ENCODE data around the gene OXTR.

The OXTR gene

DNA sequence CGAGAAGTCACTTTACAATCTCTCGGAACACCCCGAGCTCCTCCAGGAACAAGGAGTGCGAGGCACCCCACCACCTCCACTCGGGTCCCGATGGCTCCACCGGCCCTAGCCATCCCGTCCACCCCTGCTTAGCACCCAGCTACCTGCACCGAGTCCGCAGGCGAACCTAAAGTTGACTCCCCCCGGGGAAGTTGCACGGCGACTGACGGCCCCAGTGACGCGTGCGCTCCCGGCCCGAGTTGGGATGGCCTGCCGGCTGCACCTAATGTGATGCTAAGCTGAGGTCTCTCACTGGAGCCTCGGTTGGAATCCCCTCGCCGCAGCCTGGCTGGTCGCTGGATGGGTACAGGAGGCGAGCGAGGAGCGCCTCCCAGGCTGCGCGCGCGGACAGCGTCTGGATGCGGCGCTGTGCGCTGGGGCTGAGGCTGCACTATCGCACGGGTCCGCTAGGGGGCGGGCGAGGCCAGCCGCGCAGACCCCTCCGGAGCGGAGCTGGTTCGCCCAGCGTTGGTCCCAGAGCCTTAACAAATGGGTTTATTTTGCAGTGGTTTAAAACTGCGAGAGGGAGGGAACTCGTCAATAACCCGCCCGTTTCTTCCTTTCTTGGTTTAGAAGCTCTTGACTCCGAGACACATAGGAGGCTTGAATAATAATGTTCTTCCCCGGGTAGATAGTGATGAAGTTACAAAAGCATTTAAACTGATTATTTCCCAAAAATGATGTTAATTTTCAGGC lies at the start of gene OXTR:
OXTR (minus strand) TSS at position 526 of the 735 bp plus-strand sequence. CDS start 1,426 bp downstream, outside the sequence.
- Histone ChIP-seq H3K4me1 (ENCODE audit: control insufficient read depth, insufficient read depth, low read length) (no peaks in the 10 kb centered on the region), H3K36me3 (ENCODE audit: control insufficient read depth, insufficient read depth, low read length) (no peaks in the 10 kb centered on the region), H3K9ac (ENCODE audit: low read length) (no peak within 1 kb of the TSS), H3K27me3 (ENCODE audit: control insufficient read depth, insufficient read depth, low read length) (peaks cover 19% of the 10 kb centered on the region), H3K4me3 (ENCODE audit: low read length) (peak within 1 kb of the TSS; percentile 44), H3K27ac (ENCODE audit: low read depth, low read length) (no peak within 1 kb of the TSS)

DNA sequence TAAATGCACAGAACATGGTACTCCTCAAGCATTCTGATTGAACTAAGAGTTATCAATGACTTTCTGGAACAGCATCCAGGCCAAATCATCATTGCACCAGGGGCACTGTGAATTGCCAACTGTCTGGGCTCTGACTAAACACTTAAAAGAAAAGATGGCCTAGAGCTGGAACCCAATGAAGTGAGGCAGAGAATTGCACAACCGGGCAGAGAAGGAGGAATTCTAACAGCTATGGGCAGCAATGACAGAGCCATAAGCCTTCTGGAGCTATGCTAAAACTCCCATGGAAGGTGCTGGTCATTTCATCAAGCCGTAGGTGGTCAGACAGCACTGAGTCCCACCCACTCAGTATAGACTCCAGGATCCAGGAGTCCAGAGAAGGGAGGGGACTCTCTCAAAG lies 48.1 kb upstream of the OXTR start:
- H3K9ac ChIP-seq (ENCODE audit: low read length), result no peak overlapping the region
- no peaks in the 10 kb centered on the region for H3K36me3 ChIP-seq (ENCODE audit: control insufficient read depth, insufficient read depth, low read length)
- H3K4me1 ChIP-seq (ENCODE audit: control insufficient read depth, insufficient read depth, low read length), result no peaks in the 10 kb centered on the region
- H3K4me3 ChIP-seq (ENCODE audit: low read length), result no peak overlapping the region
- H3K27me3 ChIP-seq (ENCODE audit: control insufficient read depth, insufficient read depth, low read length), result no peaks in the 10 kb centered on the region
- H3K27ac ChIP-seq (ENCODE audit: low read depth, low read length), result no peak overlapping the region

DNA sequence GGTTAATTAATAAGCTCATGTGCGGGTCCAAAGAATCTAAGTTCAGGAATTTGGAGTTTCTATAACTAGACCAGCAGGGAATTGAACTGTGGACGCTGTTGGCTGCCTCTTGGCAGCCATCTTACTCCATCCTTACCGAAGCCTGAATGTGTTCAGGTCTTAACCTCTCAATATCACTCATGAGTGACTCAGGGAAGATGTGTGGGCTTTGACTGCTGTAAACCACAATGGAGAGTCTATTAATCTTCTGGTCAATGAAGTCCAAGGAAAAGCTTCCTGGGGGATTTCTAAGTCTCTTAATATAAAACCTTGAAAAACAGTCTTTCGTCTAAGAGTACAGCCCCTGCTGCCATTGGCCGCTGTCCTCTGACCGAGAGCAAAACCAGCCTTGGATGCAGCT lies 46.7 kb upstream of the OXTR start:
- Histone ChIP-seq H3K4me1 (ENCODE audit: control insufficient read depth, insufficient read depth, low read length) (no peaks in the 10 kb centered on the region), H3K4me3 (ENCODE audit: low read length) (no peak overlapping the region), H3K36me3 (ENCODE audit: control insufficient read depth, insufficient read depth, low read length) (no peaks in the 10 kb centered on the region)

DNA sequence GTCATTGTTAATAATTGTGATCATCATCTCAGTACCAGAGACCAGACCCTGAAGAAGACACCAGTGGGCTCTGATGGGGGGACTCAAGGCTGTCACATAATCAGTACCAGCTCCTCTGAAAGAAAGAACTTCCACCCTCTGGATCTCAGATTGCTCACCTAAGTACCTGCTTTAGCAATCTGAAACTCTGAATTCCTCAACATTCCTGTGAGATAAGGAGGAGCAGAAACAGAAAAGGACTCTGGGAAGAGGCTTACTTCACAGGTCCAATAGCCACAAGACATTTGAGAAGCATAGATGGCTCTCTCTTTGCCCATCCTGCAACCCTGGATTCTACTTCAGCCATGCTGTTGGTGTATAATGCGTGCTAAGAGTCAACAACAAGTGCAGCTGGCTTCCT lies 44.0 kb upstream of the OXTR start:
- no peak overlapping the region for H3K9ac ChIP-seq (ENCODE audit: low read length)
- H3K4me1 ChIP-seq (ENCODE audit: control insufficient read depth, insufficient read depth, low read length), result no peaks in the 10 kb centered on the region
- no peaks in the 10 kb centered on the region for H3K36me3 ChIP-seq (ENCODE audit: control insufficient read depth, insufficient read depth, low read length)
- H3K27ac ChIP-seq (ENCODE audit: low read depth, low read length), result no peak overlapping the region
- H3K4me3 ChIP-seq (ENCODE audit: low read length), result no peak overlapping the region
- H3K27me3 ChIP-seq (ENCODE audit: control insufficient read depth, insufficient read depth, low read length), result no peaks in the 10 kb centered on the region

More for the DNA sequence above, 46.7 kb upstream of the OXTR start:
- no peaks in the 10 kb centered on the region for H3K27me3 ChIP-seq (ENCODE audit: control insufficient read depth, insufficient read depth, low read length)
- H3K27ac ChIP-seq (ENCODE audit: low read depth, low read length), result no peak overlapping the region
- no peak overlapping the region for H3K9ac ChIP-seq (ENCODE audit: low read length)

DNA sequence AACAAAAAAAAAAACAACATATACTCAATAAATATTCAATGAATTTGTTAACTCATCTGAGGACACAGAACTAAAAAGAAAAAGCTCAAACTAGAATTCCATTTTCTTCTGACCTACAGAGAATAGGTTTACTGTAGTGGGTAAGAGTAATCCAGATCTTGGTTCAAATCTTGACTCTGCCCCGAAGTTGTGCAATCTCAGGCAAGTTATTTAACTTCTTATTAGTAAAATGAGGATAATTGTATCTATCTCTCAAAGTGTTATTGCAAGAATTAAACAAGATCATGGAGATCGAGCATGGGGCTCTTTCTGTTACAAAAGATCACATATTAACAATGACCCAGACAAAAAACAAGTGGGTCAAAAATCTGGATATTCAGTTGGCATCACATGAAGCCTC lies 41.1 kb upstream of the OXTR start:
- H3K4me3 ChIP-seq (ENCODE audit: low read length), result no peak overlapping the region
- H3K27ac ChIP-seq (ENCODE audit: low read depth, low read length), result no peak overlapping the region
- H3K27me3 ChIP-seq (ENCODE audit: control insufficient read depth, insufficient read depth, low read length), result no peaks in the 10 kb centered on the region
- no peak overlapping the region for H3K9ac ChIP-seq (ENCODE audit: low read length)
- no peaks in the 10 kb centered on the region for H3K4me1 ChIP-seq (ENCODE audit: control insufficient read depth, insufficient read depth, low read length)
- no peaks in the 10 kb centered on the region for H3K36me3 ChIP-seq (ENCODE audit: control insufficient read depth, insufficient read depth, low read length)

DNA sequence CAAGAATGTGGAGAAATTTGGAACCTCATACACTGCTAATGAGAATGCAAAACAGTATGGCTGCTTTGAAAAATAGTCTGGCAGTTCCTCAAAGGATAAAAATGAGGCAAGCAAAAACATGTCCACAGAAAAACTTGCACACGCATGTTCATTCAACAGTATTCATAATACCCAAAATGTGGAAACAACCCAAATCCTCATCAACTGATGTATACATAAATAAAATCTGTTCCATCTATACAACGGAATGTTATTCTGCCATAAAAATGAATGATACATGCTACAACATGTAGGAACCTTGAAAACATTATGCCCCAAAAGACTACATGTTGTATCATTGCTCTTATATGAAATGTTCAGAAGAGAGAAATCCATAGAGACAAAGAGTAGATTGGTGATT lies 36.4 kb upstream of the OXTR start:
- H3K4me1 ChIP-seq (ENCODE audit: control insufficient read depth, insufficient read depth, low read length), result no peaks in the 10 kb centered on the region
- H3K4me3 ChIP-seq (ENCODE audit: low read length), result no peak overlapping the region
- no peak overlapping the region for H3K9ac ChIP-seq (ENCODE audit: low read length)
- no peaks in the 10 kb centered on the region for H3K36me3 ChIP-seq (ENCODE audit: control insufficient read depth, insufficient read depth, low read length)
- no peaks in the 10 kb centered on the region for H3K27me3 ChIP-seq (ENCODE audit: control insufficient read depth, insufficient read depth, low read length)
- H3K27ac ChIP-seq (ENCODE audit: low read depth, low read length), result no peak overlapping the region

DNA sequence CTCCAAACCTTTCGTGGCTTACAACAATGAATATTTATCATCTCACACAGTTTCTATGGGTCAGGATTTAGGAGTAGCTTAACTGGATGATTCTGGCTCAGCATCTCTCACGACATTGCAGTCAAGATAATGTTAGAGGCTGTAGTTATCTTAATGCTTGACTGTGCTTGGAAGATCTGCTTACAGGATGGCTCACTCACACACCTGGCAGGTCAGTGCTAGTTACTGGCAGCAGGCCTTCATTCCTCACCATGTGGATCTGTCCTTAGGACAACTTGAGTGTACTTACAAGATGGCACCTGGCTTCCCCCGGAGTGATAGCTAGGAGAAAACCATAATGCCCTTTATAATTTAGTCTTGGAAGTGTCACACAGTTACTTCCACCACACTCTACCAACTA lies 32.8 kb upstream of the OXTR start:
- Histone ChIP-seq H3K4me1 (ENCODE audit: control insufficient read depth, insufficient read depth, low read length) (no peaks in the 10 kb centered on the region), H3K4me3 (ENCODE audit: low read length) (no peak overlapping the region), H3K27ac (ENCODE audit: low read depth, low read length) (no peak overlapping the region), H3K27me3 (ENCODE audit: control insufficient read depth, insufficient read depth, low read length) (no peaks in the 10 kb centered on the region), H3K36me3 (ENCODE audit: control insufficient read depth, insufficient read depth, low read length) (no peaks in the 10 kb centered on the region), H3K9ac (ENCODE audit: low read length) (no peak overlapping the region)

DNA sequence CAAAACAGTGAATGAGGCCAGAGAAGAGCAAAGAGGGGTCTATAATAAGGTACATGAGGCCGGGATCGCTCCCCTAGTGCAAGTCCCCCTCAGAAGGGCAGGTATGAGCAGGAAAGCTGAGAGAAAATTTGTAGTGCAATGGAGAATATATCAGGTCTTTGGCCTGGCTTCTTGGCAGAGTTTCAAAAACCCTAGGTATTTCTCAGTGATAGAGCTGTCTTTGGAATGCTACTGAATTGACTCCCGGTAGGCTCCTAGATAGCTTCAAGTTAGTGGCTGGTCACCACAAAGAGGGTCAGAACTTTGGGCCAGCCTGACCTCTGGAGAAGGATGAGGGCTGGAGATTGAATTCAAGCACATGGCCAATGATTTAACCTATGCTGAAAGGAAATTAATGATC lies 30.6 kb upstream of the OXTR start:
- no peaks in the 10 kb centered on the region for H3K36me3 ChIP-seq (ENCODE audit: control insufficient read depth, insufficient read depth, low read length)
- no peak overlapping the region for H3K27ac ChIP-seq (ENCODE audit: low read depth, low read length)
- no peaks in the 10 kb centered on the region for H3K4me1 ChIP-seq (ENCODE audit: control insufficient read depth, insufficient read depth, low read length)
- no peaks in the 10 kb centered on the region for H3K27me3 ChIP-seq (ENCODE audit: control insufficient read depth, insufficient read depth, low read length)
- H3K4me3 ChIP-seq (ENCODE audit: low read length), result no peak overlapping the region
- no peak overlapping the region for H3K9ac ChIP-seq (ENCODE audit: low read length)

DNA sequence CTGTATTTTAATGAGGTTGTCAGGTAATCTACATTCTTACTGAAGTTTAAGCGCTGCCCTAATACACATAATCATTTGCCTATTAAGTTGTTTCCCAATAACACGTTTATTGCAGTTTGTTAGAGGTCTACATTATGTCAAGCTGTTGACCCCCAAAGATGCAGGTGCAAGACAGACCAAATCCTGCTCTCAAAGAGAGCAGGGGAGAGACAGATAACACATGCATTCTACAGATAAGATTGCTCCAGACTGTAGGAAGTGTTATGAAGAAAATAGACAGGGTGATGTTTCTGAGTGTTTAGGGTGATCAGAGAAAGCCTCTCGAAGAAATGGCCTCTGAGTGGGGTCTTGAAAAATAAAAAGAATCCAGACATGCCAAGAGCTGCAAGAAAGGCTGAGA lies 24.8 kb upstream of the OXTR start:
- no peaks in the 10 kb centered on the region for H3K27me3 ChIP-seq (ENCODE audit: control insufficient read depth, insufficient read depth, low read length)
- no peak overlapping the region for H3K9ac ChIP-seq (ENCODE audit: low read length)
- H3K4me3 ChIP-seq (ENCODE audit: low read length), result no peak overlapping the region
- no peak overlapping the region for H3K27ac ChIP-seq (ENCODE audit: low read depth, low read length)
- H3K4me1 ChIP-seq (ENCODE audit: control insufficient read depth, insufficient read depth, low read length), result no peaks in the 10 kb centered on the region
- no peaks in the 10 kb centered on the region for H3K36me3 ChIP-seq (ENCODE audit: control insufficient read depth, insufficient read depth, low read length)

DNA sequence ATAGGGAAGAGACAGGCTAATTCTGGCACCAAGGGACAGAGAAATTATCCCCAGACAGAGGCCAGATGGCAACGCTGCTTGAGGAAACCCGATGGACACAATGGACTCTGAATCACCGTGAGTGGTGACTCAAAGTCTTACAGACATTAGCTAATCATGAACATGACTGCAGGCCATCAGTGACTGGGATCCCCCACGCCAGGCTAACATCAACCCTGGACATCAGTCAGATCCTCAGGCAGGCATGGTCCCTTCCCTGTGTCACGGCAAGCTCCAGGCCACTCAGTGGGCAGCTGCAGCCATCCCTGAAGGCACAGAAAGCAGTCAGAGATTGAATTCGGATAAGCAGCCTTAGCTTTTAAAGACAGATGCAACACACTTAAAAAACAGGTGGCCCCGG lies 23.8 kb upstream of the OXTR start:
- H3K36me3 ChIP-seq (ENCODE audit: control insufficient read depth, insufficient read depth, low read length), result no peaks in the 10 kb centered on the region
- no peak overlapping the region for H3K27ac ChIP-seq (ENCODE audit: low read depth, low read length)
- H3K9ac ChIP-seq (ENCODE audit: low read length), result no peak overlapping the region
- H3K27me3 ChIP-seq (ENCODE audit: control insufficient read depth, insufficient read depth, low read length), result no peaks in the 10 kb centered on the region
- H3K4me3 ChIP-seq (ENCODE audit: low read length), result no peak overlapping the region
- no peaks in the 10 kb centered on the region for H3K4me1 ChIP-seq (ENCODE audit: control insufficient read depth, insufficient read depth, low read length)

DNA sequence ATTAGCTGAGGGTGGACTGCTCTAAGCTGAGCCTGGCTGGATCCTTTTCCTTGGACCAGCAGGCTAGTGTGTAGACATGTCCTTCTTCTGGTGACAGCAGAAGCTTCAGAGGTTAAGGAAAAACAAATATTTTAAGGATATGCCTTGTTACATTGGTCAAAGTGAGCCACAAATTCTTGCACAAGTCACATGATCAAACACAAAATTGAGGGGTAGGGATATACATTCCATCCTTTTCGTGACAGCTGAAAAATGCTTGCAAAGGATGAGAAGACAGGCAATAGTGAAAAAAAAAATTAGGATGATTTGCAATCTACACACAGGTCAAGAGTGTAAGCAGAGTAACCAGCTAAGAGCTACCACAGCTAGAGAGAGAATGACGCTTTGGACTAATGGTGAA lies 21.1 kb upstream of the OXTR start:
- H3K27ac ChIP-seq (ENCODE audit: low read depth, low read length), result no peak overlapping the region
- H3K9ac ChIP-seq (ENCODE audit: low read length), result no peak overlapping the region
- no peaks in the 10 kb centered on the region for H3K36me3 ChIP-seq (ENCODE audit: control insufficient read depth, insufficient read depth, low read length)
- no peaks in the 10 kb centered on the region for H3K27me3 ChIP-seq (ENCODE audit: control insufficient read depth, insufficient read depth, low read length)
- H3K4me3 ChIP-seq (ENCODE audit: low read length), result no peak overlapping the region
- H3K4me1 ChIP-seq (ENCODE audit: control insufficient read depth, insufficient read depth, low read length), result no peaks in the 10 kb centered on the region

DNA sequence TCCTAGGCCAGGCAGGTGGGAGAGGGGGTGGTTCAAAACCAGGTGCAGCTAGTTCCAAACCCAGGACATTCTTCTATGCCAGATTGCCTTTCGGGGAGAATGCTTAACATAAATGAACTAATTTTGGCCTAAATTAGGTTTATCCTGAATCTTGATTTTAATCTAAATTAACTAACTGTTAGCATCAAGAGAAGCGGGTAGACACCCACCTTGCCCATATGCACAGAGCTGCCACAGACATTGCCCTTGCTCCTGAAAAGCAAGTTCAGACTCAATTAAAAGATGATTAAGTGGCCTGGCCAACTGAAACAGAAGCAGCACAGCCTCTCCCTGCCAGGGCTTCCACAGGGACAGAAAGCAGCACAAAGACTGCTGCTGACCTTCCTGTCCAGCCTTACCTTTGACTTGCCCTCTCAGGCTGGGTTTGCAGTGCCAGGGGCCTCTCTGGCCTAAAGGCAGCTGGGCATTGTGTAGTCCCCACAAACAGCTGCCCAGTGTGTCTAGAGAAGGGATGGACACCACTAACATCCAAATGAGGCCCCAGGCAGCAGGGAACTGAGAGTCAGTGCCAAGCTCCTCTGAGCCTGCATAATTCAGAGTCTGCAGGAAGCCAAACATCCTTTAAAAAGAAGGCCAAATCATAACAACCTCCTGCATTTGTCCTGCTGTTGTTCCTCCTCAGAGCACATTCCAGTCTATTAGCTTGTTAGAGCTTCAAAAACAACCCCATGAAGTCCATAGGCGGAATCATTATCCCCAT lies 15.4 kb upstream of the OXTR start:
- Histone ChIP-seq H3K36me3 (ENCODE audit: control insufficient read depth, insufficient read depth, low read length) (no peaks in the 10 kb centered on the region), H3K9ac (ENCODE audit: low read length) (no peak overlapping the region), H3K27me3 (ENCODE audit: control insufficient read depth, insufficient read depth, low read length) (no peaks in the 10 kb centered on the region), H3K4me1 (ENCODE audit: control insufficient read depth, insufficient read depth, low read length) (no peaks in the 10 kb centered on the region), H3K27ac (ENCODE audit: low read depth, low read length) (no peak overlapping the region), H3K4me3 (ENCODE audit: low read length) (no peak overlapping the region)

DNA sequence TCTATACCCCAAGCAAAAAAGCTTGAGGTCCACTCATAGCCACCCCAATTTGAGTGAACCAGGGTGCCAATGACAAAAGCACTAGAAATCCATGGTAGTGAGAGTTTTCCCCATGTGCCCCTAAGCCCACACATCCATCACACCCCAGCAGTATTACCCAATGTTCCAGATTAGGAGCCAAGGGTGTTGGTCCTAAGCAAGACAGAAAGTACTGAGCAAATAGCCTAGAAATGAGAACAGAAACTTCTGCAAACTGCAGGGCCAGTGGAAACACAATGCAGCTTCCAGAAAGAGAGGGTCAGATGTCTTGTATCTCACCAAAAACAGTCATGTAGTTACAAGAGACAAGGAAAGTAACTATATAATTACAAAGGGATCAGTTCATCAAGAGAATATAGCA lies 10.9 kb upstream of the OXTR start:
- Histone ChIP-seq H3K4me1 (ENCODE audit: control insufficient read depth, insufficient read depth, low read length) (no peaks in the 10 kb centered on the region), H3K27me3 (ENCODE audit: control insufficient read depth, insufficient read depth, low read length) (no peaks in the 10 kb centered on the region), H3K4me3 (ENCODE audit: low read length) (no peak overlapping the region)

More for the DNA sequence above, 10.9 kb upstream of the OXTR start:
- no peak overlapping the region for H3K27ac ChIP-seq (ENCODE audit: low read depth, low read length)
- no peak overlapping the region for H3K9ac ChIP-seq (ENCODE audit: low read length)
- no peaks in the 10 kb centered on the region for H3K36me3 ChIP-seq (ENCODE audit: control insufficient read depth, insufficient read depth, low read length)
